GM19452 (cell line): ENCODE data around the gene SLC22A23.

Experiments used
- ATAC-seq: cut with Tn5 transposase; IDR thresholded peaks from one replicate; pipeline ENCODE4 v1.9.1; 2021; ENCODE audit not compliant: unreplicated experiment

Gene SLC22A23

DNA sequence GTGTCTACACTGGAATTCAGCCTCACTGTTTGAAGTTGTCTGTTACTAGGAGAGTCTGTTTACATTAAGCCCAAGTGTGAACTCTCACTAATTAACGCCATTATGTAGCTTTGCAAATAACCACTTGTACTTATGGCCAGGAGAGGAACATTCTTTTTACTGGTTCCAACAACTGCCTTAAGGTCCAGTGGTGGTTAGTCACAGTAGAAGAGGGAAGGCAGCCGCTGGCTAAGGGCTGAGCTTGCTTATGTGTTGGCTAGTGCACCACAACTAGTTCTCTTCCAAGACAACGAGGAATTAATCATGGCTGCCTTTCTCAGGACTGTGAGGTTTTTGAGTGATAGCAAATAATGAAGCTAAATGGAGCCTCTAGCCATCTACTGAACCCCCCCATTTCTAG lies 14.9 kb upstream of the SLC22A23 start:
- no peak for ATAC-seq

DNA sequence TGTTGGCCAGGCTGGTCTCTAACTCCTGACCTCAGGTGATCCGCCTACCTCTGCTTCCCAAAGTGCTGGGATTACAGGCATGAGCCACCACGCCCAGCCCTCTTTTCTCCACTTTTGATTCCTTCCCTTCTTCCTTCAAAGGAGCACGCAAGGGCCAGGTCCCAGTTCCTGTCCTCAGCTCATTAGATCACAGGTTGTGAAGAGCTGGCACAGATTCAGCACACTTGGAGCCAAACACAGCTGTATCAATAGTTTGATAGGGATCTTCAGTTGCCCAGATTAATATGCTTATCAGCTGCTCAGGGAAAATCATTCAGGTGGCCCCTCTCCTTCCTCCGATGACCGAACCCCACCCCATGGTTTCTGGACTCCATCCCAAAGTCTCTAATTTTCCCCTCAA lies 14.4 kb upstream of the SLC22A23 start:
- ATAC-seq = no peak

DNA sequence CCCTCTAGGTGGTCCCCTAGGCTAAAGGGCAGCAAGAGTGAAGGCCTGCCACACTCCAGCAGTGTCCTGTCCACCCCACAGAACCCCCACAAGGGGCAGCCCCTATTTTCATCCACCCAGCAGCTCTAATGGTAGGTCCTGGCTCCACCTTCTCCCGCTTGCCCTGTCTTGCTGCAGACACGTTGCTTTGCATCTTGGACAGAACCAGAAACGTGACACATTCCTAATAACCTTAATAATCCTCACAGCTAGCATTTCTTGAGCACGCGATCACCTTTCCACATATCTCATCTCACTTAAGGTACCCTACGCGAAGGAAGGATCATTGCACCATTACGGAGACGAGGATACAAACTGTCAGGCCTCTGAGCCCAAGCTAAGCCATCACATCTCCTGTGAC lies 11.7 kb upstream of the SLC22A23 start:
- no peak for ATAC-seq

DNA sequence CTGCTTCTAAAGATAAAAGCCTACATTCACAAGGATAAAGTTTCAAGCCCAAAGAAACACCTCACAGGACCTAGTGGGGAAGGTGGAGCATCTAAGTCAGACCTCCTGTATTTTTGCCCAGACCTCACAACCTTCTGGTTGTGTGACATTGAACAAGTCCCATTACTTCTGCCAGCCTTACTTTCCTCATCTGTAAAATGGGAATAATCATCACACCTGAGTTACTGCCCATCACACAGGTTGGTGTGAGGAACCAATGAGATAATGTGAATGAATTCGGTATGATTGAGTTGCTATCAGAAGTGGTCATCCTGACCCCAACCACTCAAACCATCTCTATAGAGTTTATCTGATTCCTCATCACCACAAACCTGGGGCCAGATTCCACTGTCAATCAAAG lies 11.1 kb upstream of the SLC22A23 start:
- no peak for ATAC-seq

DNA sequence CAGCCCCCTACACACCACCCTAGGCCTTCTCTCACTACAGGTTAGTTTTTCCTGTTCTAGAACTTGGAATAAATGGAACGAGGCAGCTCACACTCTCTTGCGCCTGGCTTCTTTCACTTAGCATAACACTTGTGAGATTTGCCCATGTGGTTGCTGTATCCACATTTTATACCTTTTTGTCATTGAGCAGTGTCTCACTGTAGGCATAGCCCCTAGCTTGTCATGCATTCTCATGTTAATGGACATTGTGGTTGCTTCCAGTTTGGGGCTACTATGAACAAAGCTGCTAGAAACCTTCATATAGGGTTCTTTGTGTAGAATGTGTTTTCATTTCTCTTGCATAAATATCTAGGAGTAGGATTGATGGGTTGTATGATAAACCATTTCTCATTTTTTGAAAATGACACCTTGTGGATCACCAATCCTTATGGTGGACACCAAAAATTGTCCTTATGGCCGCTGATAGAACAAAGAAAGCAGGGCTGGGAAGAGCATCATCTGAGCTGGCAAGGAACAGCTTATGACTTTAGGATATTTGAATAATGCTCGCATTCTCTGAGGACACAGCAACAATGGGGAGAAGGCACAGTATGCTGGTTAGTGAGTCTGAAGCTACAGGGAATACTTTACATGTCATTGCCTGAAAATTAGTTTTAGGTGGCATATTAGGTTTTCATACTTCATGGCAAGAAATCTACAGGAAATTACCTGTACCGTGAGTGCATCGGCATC lies 9.8 kb upstream of the SLC22A23 start:
- no peak for ATAC-seq

DNA sequence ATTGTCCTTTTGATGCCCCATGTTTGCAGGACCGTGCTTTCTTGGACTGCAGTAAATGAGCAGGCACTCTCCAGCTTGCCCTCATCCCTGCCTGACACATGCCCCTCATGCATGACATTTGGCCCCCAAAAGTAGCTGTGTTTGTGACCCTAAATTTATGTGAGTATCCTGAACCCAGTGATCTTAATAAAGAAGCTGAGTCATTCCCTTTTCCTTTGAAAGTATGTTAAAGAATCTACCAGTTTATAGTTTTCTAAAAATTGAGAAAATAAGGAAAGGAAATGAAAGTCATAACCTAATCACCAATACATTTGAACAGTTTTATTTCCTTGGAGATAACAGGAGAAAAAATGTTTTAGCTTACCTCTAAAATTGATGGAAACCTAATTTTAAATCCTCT lies 3.4 kb upstream of the SLC22A23 start:
- ATAC-seq = no peak

DNA sequence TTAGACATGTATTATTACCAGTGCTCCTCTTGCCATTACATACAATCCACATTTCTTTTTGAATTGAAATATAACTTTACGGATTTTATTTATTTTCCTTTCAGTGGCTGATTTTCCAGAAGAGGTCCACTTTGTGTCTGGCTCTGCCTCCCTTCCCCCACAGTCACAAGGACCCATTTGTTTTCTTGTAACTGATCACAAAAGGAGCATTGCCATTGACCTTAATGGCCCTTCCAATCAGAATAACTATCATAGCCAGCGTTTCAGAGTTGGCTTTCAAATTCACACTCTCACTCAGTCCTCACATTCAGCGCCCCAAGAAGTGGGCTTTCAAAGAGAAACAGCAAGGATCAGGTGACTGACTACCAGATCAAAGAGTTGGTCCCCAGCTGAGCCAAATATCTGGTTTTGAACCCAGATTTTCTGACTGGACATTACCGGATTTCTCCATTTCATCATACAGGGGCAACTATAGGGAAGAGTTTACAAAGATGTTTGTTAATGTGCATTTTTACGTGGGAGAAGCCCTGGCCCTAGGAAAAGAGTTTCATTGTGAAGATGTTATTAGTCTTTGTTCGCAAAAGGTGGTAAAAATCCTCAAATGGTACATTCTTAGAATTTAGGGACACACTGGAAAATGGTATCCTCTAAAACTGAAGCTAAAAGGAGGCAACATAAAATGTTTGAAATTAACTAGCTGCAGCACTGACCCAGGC lies 2.0 kb upstream of the SLC22A23 start:
- no peak for ATAC-seq

DNA sequence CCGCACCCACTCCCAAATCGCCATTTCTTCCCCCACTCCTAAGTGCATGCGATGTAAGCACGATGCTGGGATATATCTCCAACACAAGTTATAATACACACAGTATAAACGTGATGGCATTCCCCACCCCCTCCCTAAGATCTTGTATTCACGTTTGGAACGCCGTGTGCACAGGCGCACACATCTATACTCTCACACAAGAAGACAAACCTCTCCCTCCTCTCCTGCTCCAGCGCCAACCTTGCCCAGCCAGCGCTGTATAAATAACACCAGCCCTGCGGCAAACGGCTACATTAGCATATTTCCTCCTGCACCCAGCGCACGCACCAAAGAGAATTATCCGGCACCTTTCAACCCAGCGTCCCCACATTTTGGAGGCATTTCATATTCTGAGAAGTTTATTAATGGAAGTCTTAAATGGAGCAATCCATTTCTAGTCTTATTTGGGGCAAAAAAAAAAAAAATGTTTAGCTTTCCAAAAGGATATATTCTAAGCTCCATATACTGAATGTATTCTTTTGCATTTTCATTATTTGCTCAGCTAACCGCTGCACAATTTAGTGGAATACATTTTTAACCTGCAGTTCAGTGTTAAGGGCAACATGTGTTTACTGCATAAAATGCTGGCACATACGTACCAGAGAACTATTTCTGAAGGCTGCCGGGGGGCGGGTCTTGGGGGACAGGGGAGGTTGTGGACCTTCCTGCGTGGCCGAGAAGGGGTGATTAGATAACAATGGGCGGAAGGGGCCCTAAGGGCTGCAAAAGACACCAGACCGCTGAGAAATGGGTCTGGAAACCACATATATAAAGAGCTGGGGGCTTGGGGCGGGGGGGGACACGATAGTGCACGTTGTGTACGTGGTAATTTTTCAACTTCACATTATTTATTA lies 1.1 kb upstream of the SLC22A23 start:
- ATAC-seq = no peak

DNA sequence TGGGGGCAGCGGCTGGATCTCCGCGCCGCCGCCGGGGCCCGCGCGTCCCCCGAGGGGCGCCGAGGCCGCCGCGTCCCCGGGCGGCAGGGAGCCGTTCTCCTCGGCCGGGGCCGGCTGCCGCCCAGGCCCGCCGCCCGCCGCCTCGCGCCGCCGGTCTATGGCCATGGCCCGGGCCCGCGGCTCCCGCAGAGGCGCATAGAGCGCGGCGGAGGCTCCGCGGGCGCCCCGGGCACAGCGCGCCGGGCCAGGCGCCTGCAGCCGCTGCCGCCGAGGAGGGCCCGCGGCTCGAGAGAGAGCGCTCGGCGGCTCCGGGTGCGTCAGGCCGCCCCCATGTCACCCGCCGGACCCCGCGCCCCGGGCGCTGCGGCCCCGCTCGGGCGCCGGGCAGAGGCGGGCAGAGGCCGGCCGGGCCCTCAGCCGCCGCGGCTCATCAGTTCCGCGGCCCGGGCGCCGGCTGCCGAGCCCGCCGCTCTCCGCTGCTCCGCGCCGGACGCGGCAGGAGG lies 404 bp downstream of the SLC22A23 start:
- ATAC-seq = no peak

DNA sequence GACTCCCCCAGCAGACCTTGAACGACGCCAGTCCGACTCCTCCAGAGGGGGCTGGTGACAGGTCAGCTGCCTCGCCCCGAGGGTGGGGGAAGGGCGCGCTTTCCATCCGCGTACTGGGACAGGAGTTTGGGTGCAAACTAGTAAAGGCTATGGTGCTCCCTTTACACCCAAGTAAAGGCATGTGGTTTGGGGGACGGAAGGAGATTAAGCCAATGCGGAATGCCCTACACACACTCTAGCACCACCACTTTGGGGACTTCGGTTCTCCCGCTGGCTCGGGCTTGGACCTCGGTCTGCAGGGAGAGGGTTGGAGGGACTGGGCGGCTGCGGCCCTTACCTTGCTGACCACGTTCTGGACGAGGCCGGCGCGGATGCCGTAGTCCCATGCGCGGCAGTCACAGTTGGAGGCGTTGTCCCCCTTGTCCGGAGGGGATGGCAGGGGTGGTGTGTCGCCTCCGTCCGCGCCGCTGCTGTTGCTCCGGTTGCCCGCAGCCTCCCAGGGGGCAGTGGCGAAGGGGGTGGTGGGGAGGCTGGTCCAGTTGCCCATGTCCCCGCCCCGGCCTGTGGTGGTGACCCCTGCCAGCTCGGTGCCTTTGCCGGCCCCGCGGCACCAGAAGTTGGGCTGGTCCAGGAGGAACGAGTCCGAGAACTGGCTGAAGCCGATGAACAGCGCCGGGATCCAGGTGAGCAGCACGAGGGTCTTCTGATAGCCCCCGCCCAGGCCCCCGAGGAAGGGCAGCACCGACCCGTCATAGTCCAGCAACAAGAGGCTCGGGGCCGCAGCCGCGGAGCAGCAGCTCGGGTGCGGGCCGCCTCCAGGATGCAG lies 1.1 kb downstream of the SLC22A23 start:
- no peak for ATAC-seq

DNA sequence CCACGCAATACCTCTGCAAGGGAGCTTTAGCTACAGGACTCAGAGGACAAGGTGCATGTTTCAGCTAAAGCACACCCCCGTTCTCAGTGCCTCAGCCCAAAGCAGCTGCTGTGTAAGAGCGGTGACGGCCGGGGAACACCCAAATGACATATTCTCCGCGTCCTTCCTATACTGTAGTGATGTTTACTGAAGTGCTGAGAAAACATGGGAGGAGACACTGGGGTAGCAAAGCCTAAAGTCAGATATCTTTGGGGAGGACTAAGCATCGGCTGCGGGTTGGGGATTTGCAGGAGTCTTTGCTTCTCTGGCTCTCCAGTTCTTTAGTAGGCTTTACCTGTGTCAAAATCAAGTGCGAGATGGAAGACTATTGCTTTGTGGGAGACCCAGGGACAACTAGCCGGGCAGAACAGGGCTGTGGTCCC lies 1.7 kb downstream of the SLC22A23 start:
- ATAC-seq = no peak

DNA sequence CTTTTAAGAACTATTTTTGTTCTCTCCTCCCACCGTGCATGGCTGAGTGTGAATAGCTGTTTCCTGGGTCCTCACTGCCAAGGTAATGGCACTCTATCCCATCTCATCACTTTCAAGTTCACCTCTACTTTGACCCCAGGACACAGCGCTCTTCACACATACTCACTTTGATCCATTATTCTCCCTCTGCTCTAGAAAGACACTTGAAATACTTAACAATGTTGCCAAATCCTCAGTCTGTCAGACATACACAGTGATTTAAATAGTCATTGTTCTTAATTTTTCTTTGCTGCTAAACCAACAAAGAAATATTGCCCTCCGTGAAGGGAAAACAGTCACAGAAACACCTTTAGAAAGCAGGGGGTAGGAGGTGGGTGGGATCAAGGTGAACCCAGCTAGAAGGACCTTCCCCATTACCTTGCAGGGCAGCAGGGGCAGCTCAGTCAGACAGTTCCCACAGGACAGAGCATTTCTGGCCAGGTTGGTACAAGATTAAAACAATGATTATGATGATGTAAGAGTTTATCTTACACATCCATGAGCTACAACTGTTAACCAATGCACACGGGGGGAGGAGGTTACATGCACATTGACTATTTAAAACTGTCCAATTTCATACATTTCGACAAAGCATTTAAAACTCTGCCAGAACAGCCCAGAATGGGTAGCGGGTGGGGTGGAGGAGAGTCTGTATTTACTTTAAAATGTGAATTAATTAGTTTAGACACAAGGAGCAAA lies 2.4 kb downstream of the SLC22A23 start:
- no peak for ATAC-seq

DNA sequence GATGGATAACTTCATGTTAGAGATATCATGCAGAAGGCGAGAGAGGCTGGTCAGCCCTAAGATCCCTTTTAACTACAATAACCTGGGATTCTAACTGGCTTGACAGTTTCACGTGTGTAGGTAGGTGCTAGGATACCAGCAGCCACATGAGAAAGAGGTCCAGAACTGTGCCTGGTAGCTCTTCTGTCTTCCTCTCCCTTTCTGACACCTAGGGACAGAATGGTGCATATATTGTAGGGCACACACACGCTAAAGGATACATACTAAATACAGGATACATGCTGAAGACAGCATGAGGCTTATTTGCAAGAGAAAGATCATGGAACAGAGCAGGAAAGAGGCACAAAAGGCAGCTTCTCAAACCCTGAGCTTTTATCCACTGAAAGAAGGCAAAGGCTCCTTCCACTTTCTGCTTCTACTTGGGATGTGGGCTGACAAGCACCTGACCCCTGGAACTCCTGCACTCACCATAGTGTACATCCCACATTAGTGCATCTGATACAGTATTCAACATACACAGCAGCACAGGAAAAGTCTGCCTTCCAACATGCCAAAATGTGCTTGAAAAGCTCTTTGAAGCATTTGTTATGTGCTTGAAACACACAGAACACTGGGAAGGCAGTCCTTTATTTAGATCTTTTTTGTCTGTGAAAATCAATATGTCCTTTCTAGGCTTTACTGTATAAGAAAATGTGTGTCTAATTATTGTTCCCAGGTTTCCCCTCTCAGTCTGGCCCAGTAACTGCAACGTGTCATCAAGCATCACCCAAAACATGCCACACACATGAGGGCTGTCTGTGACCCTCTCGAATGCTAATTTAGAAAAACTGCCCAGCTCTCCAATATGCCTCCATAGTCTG lies 3.2 kb downstream of the SLC22A23 start:
- ATAC-seq = no peak

DNA sequence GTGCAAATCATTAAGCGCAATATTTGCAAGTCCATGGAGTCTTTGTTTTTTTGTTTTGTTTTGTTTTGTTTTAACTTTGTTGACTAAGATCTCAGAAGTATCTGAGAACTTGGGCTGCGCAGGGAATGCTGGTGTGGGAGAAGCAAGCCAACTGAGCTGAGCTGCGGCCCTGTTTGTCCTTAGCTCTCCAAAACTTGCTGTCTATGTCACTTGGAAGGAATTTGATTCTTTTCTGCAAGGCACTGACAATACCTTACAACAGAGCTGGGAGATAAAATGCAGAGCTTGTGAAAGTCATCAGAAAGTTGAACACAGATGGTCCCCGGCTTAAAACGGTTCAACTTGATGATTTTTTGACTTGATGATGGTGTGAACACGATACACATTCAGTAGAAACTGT lies 5.4 kb downstream of the SLC22A23 start:
- ATAC-seq = no peak

DNA sequence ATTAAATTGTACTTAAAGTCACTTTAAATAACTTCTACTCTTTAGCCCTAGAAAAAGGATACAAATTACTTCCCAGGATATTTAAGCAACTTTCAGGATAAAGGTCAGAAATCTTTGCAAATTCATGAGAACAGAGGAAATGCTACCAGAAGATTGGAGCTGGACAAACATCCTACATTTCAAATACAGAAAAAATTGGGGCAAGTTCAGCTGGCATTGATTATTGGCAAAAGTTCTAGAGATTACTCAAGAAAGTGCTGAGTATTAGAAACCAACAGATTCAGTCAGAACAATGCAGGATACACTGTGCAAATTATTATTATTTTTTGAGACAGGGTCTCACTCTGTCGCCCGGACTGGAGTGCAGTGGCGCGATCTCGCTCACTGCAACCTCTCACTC lies 6.0 kb downstream of the SLC22A23 start:
- ATAC-seq = no peak

DNA sequence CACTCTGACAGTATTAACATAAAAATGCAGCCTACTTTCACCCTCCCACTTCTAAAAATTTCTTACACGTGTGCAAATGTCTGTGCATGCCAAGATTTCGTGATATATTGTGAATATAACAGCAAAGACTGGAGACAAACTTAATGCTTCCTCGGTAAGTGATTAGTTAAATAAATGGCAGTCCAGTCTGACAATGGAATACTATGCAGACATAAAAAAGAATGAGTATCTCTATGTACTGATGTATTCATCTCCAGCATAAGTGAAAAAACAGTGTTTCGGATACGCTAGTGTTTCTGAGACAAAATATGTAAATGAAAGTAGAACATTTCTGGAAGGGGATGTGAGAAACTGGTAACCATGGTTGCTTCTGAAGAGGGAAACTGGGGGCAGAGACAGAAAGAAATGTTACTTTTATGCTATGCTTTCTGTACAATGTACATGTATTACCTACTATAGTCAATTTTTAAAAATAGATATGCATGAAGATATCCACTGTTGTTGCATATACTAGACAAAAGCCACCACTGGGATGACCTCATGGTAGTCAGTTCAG lies 7.0 kb downstream of the SLC22A23 start:
- ATAC-seq = no peak

DNA sequence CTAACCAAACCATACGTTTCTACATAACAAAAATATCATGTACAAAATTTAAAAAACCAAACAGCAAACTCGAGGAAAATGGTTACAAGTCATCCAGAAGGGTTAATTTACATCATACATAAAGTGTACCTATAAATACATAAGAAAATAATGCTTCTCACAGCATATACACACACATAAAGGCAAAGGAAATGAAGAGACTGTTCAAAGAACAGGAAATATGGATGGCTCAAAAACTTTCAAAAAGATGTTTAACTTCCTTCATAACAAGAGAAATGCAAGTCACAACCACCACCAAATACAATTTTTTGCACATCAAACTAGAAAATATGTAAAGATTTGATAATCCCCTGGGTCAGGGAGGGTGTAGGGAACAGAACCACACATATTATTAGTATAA lies 7.5 kb downstream of the SLC22A23 start:
- no peak for ATAC-seq

DNA sequence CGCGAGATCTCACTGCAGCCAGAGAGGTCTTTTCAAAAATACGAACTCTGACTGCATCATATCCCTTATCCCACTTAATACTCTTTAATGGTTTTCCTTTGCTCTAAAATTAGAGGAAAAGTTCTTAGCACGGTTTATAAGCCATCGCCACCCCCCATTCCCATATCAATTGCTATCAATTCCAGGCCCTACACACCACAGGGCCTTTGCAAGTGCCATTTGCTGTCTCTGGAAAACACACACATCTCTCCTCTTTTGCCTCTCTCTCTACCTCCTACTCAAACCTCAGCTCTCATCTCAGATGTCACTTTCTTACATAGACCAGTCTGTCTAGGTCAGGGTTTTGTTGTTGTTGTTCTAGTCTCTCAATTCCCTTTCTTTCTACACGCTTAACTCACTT lies 9.8 kb downstream of the SLC22A23 start:
- ATAC-seq = no peak

DNA sequence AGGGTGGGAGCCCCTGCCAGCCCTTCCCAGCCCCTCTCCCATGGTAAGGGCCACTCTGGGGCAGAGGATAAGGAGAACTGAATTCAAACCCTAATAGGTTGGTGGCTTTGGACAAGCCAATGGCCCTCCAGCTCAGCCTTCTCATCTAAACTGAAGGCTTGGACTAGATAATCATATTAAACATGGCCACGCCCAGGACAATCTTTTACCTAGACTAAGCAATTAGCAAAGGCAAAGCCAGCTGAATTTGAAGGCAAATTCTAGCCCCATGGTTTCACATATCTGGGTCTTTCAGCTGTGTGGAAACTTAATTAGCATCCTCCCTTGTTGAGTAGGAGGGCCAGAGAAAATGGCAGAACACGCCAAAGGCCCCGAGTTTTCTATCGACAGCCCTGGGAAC lies 10.7 kb downstream of the SLC22A23 start:
- no peak for ATAC-seq
